NCI-H2081 treated with DMSO at 0.1 percent for 48 hours (cell line): ENCODE data around the gene DAD1.
A peak's percentile ranks its signal among the peaks of the same experiment; 100 is the strongest.
"Not testable (repeated sequence)": the region's sequence is repeated elsewhere in the genome, so short reads cannot be mapped to it uniquely, and the experiment has no call there.

ENCODE experiments used
- DNase-seq: peaks from one replicate; lab custom pipeline; 2025; lab: John Stamatoyannopoulos, UW

DAD1 gene

DNA sequence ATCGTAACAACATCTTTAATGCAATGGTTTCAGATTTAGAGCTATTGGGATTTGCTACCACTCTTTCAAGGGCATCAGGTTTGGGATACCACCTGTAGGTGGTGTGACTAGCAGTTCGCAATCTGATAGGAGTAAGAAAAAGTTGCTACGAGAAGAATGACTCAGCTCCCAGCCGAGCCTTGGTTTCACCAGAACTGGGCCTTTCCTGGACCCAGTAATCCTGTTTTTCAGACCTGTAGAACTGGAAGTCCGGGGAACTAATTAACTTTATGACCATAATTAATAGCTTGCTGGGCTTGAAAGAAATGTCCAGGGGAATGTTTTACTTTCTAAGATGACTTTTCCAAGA, 9.8 kb upstream of the DAD1 start:
- DNase-seq: no peak

DNA sequence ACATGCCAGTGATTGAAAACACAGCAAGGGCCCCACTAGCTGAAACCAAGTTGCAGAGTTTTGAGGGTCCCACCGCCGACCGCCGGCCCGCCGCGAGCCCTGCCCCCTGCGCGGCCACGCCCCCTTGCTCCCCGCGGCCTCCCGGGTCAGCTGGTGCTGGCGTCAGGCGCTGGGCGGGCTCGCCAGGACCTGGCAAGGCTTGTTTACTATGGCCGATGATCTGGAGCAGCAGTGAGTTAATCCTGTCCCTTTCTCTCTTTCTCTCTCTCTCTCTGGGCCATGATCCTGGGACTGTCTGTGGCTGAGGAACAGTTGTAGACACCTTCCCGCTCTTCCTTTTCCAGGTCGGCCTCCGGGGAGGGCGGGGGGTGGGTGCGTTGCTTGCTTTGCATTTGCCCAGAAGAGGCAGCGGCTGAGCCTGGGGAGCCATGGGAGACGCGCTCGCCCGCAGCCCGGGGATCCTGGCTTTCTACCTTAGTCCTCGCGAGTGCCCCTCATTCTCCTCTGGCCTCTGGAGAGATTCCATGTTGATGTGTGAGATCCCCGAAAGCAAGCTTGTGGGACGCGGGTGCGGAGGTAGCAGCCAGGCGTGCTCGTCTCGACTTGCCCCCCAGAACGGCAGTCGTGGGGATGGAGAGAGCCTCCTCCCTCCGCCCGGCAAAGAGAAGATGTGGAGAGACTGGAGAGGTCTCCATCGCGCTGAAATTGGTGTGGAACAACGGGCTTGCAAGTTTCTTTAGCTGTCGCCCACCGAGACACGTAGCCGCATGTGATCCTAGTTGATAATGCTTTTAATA, 9.3 kb upstream of the DAD1 start, which contains the start of gene ABHD4:
Gene ABHD4 (plus strand): TSS at position 202 of the 797 bp plus-strand sequence. CDS start 7 bp downstream, at position 209.
- no peak for DNase-seq

DNA sequence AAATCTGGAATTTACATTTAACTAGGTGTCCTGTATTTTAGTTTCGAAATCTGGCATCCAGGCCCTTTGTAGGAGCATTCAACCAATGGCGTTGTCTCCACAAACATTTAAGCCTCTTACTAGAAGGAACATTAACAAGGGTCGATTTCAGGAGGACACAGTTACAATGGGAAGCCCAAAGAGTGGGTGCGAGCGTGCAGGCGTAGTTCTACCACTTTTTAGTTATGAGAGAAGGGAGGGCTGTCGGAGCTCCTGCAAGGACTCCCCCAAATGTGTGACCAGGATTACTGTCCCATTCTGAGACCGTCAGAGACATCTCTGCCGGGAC, 8.7 kb upstream of the DAD1 start:
- no peak for DNase-seq

DNA sequence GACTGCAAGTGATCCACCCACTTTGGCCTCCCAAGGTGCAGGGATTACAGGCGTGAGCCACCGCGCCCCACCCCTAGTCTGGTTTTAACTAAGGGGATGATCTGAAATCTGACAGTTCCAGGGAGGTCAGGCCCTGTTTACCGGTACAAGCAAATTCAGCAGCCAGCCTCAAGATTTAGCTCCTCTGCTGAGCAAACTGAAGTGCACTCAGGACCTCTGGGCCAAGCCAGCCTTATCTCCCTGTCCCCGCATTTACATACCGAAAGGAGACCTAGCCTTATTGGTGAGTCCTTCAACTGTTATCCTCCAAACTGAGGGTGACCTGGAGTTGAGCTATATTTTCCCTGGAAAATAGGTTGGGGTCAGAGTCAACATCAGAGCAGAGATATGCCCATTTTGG, 8.2 kb upstream of the DAD1 start:
- DNase-seq: no peak

DNA sequence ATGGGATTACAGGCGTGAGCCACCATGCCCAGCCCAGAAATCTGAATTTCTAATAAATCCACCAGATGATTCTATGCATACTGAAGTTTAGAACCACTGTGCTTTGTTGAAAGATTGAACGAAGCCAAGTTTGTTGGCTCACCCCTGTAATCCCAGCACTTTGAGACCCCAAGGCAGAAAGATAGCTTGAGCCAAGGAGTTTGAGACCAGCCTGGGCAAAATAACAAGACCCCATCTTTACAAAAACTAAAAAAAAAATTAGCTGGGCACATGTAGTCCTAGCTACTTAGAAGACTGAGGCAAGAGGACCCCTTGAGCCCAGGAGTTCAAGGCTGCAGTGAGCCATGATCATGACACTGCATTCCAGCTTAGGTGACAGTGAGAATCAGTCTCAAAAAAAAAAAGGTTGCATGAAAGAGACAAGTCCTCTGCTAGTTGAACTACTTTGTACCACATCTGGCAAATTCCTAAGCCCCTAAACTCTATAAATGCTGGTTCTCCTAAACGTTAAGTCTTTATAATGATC, 7.4 kb upstream of the DAD1 start:
- no peak for DNase-seq

DNA sequence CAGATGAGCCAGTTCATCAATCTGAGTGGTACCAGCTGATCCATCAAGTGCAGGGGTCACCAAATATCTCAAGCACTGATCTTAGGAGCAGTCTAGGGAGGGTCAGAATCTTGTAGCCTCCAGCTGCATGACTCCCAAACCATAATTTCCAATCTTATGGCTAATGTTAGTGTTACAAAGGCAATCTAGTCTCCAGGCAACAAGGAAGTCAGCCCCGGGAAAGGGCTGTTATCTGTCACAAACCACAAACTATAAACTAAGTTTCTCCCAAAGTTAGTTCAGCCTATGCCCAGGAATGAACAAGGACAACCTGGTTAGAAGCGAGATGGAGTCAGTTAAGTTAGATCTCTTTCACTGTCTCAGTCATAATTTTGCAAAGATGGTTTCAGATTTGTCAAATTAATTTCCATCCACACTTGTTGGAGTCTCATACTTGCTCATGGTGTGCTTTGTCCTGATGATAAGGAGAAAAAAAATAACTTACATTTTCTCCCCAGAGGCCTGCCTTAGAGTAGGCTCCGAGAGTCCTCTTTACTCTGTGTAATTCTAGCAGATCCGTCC, 5.2 kb upstream of the DAD1 start:
- DNase-seq: no peak

DNA sequence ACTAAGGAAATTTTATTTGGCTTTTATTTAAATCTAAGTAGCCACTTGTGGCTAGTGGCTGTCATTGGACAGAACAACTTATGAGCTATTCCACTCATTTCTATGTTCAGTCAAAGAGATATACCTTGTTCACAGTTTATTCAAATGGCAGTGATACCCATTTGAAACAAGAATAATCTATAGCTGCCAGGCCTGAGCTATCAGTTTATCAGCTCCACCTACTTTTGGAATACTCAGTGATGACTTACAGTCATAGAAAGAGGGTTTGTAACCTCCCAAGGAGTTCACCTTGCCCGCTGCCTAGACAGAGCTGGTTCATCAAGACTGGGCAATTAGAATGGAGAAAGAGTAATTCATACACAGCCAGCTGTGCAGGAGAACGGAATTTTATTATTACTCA, 4.6 kb upstream of the DAD1 start:
- DNase-seq: no peak

DNA sequence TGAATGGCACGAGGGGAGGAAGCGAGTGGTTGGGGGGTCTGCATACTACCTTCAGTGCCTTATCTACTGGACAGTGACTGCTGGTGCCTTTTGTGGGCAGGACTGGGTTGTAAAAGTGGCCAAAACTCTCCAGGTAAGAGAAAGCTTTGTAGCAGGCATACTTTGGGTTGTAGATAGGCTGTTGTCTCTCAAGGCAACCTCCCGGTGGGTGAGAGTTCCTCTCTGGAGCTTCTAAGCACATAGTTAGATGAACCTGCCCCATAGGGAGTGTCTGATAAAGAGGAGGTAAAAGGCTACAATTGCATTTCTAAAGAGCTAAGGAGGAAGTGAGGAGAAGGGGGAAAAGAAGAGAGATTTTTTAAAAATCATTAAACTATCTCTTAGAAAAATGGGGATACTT, 4.2 kb upstream of the DAD1 start:
- no peak for DNase-seq

DNA sequence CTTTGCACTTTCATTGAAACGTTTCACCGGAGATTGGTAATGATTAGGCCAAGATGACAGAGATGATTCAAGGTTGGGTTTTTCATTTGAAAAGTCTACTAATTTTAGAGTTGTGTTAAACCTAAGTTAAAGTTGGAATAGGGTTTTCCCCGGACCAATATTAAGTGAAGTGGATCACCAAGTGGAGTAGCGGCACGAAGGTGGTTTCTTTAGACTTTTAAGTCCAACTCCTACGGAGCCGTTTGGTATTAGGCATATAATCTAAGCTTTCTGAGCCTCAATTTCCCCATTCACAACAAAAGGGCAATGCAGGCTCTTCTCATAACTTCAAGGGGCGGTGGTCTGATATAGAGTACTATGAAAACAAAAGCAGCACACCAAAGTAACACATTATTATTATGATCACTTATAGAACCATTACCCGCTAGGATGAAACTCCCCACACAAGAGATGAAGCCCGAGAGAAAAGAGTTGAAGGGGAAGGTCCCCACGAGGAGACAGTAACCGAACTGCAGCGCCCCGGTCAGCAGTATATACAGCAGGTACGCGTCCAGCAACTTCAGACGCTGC, 413 bp downstream of the DAD1 start:
- no peak for DNase-seq

DNA sequence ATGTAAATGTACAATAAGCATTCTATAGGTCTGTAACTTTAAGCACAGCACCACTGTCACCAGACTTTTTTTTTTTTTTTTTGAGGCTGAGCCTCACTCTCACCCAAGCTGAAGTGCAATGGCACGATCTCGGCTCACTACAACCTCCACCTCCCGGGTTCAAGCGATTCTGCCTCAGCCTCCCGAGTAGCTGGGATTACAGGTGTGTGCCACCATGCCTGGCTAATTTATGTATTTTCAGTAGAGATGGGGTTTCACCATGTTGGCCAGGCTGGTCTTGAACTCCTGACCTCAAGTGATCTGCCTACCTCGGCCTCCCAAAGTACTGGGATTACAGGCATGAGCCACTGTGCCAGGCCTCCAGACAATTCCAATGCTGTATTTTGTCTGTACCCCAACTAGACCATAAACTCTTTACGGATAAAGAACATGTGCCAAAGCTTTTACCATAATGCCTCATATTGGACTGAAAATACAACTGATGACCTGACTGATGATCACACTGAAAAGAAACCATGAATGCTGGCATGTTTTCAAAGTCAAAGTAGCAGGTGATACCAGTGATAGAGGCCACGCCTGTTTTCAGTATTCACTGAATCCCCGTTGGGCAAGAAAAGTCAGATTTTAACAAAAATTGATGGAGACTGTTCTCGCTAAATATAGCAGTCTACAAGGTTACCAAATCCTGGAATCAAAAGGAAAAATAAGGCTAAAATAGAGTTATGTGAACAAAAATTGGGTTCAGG, 1.2 kb downstream of the DAD1 start:
- not testable (repeated sequence) for DNase-seq

DNA sequence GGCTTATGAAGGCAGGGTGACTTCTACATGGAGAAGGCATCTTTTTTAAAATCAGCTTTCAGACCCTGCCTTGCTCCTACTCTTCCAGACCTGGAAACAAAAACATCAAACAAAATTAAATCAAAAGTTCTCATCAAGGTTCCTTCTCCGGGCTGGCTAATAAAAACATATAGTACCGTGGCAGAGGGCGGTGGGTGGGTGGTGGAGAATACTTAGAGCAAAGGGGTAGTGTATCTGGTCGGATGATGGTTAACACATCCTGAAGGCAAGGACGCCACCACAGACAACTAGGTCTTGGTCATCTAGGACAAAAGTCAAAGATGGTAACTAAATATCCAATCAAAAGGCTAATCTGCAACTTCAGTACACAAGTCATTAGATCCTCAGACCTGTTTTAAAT, 1.8 kb downstream of the DAD1 start:
- no peak for DNase-seq

DNA sequence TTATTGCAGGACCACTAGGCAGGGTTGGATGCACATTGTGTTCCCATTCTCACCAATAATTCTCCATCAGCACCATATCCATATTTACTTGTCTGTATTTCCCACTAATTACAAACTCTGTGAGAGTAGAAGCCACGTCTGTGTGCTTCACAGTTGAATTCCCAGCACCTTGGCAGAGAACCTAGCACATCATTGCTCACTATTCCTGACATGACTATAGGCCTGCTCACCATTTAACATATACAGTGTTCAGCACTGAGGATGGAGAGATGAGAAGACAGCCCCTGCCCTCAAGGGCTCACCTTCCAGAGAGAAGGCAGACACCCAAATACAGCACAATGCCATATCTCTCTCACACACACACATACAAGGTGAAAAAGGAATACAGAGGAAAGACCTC, 5.0 kb downstream of the DAD1 start:
- no peak for DNase-seq

DNA sequence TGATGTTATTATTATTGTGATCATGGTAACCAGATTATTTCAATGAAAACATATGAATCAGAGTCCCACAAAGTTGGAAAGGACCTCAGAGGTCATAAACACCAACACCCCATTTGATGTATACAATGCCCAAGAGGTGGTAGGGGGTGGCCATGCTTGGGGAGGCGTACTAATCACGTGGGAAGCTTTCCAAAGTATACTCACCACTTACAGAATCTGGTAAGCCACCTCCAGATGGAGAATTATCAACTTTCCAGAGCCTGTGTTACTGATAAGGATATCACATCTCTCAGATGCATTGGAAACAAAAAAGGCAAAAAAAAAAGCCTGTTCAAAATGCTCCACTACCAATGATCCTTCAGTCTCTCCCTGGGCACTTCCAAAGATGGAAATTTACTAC, 8.4 kb downstream of the DAD1 start:
- DNase-seq: no peak

DNA sequence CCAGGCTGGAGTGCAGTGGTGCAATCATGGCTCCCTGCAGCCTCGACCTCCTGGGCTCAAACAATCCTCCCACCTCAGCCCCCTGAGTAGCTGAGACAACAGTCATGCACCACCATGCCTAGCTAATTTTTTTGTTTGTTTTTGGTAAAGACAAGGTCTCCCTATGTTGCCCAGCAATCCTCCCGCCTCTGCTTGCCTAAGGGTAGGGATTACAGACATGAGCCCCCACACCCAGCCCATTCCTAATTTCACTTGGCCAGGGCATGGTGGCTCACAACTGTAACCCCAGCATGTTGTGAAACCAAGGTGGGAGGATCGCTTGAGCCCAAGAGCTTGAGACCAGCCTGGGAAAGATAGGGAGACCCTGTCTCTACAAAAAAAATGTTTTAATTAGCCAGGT, 9.1 kb downstream of the DAD1 start:
- DNase-seq: no peak

DNA sequence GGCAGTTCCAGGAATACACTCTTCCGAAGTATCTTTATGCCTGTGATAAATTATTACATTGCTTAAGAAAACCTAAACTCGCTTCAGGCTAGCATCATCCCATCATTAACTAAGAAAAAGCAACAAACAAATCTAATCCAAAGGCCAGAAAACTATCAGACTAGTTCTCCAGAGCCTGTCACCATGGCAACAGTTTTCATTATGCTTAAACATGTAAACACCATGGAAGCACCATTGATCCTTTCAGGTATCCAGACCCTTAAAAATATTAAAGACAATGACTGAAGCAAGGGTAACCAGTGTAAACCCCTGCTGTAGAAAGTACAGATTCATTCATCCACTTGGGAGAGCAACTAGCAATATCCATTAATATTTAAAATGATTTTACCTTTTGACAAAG, 9.8 kb downstream of the DAD1 start:
- no peak for DNase-seq

DNA sequence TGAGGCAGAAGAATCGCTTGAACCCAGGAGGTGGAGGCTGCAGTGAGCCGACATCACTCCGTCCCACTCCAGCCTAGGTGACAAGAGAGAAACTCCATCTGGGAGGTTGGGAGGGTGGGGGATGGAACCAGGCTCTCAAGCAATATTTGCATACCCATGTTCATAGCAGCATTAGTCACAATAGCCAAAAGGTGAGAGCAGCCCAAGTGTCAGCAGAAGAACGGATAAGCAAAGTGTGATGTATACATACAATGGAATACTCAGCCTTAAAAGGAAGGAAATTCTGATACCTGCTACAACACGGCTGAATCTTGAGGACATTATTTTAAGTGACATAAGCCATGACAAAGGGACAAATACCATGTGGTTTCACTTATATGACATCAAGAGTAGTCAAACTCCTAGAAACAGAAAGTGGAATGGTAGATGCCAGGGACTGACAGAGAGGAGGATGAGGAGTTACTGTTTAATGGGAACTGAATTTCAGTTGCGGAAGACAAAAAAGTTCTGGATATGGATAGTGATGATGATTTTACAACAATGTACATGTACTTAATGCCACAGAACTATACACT, 11.6 kb downstream of the DAD1 start:
- no peak for DNase-seq

DNA sequence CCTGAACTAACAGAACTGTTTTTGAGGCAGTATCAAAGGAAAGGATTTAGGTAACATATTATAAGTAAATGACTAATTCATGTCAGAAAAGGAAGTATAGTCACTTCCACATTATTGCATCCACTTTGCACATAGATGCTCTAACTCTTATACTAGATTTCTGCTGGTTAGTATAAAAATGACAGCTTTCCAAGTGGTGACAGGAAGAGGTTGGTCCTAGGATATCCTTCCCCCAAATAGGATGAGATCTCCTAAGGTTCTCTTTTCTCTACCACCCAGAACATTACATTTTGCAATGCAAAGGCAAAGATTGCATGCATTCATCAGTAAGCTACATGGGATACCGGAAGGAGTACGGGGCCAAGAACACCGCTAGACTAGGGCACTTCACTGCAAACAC, 15.2 kb downstream of the DAD1 start:
- no peak for DNase-seq

DNA sequence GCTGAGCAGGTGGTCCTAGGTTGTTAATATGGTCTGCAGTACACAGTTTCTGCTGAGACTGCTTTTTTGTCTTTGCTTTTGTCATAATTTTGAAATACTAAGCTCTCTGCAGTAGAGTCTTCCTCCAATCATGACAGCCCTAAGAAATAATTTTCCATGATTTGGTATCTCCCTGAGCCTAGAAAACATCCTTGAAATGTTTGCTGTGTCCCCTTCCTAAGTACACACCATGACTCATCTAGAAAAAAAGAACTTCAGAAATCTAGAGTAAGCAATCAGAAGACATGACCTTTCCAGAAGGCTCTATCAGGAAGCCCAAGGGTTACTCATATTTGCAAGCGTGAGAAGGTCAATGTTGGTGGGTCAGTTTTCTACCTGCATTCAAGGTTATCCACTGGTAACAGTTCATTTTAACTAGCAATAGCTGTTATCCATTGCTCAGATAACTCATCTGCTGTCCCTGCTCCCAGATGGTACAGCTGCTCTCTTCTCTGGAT, 16.4 kb downstream of the DAD1 start:
- DNase-seq: no peak

DNA sequence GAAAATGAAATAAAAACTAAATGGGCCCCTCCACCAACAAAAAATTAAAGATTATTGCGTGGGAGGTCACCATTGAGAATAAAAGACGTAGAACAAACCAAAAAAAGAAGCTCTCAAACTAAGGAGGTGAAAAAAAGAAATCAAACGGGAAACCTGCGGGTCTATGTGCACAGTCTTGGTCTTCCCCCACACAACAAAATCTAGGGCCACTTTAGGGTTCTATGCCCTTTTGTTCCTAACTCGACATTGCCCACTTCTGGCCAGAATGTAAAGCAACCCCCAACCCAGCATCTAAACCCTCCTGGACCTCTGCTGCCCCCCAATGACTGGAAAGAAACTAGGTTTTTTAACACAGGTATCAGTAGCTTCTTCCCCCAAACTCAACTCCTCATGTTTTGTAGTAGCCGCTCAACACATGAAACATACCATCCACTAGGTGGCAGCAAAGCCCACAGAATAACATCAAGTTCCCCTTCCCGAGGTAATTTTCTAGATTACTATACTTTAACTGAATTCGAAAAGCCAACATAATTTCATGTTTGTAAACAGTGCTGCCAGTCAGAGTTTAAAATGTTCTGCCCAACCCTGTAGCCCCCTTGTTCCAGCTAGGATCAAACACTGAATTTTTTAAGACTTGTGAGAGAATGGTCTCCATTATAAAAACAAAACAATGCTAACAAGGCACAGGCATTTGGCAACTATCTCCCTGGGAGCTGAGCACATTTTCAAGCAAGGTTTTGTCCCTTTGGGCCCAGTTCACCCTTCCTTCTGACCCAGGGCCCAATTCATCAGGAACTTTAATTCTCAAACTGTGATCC, 18.7 kb downstream of the DAD1 start:
- DNase-seq: peak; percentile 9

DNA sequence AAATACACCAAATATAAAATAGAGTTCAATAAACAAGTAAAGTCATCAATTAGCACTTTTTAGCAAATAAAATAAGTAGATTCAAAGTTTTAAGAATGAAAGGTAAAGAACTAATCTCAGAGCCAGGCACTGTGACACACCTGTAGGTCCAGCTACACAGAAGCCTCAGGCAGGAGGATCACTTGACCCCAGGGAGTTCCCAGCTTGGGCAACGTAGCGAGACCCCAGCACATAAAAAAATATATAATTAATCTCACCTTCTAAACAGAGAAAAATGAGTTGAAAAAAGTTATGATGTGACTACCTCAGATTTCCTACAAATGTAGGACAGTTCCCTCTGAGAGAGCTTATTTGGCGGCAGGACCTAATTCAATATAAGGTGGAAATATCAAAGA, 19.3 kb downstream of the DAD1 start:
- no peak for DNase-seq

DNA sequence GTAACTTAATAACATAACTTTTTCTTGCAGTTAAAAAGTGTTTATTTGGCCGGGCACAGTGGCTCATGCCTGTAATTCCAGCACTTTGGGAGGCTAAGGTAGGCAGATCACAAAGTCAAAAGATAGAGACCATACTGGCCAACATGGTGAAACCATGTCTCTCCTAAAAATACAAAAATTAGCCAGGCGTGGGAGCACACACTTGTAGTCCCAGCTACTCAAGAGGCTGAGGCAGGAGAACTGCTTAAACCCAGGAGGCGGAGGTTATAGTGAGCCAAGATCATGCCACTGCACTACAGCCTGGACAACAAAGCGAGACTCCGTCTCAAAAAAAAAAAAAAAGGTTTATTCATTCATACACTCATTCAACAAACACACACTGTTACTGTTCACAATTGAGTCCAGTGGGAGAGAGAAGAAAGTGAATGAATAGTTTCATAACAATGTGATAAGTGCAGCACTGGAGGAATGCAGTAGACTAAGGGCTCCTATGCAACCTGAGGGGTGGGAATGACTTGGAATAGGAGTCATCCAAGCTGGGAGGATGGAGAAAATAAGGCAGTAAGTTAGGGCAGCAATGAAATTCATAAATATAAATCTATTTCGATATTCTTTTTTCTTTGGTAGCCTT, 19.8 kb downstream of the DAD1 start:
- DNase-seq: no peak
